Lung (tissue), 12 donors: ENCODE measurements around the gene SRPK3. TPM values are rescaled to one million over a fixed set of nuclear protein-coding genes. Genes with fewer than 3 reads are reported as not detected.

ENCODE experiments used
- ATAC-seq: fragments of 200-7000 bp; cut with Tn5 transposase; one replicate; pipeline ENCODE4 v1.9.1; 2020; ENCODE audit warnings: moderate number of reproducible peaks; ENCODE audit not compliant: insufficient read depth, low FRiP score
- DNase-seq, 3 donors: peaks; one replicate each; pipeline ENCODE4 v3.0.0-alpha.2; 2013 to 2017
- H3K27ac ChIP-seq, 2 donors: one replicate each; pipeline ENCODE4 v1.5.1; 2013; ENCODE audit warnings: mild to moderate bottlenecking in 2 of 2, moderate library complexity in 2 of 2, control low read depth in 1 of 2, inconsistent platforms in 1 of 2, low read depth in 1 of 2, low read length in 1 of 2
- H3K27me3 ChIP-seq, 3 donors: one replicate each; pipeline ENCODE4 v1.5.1; 2013; ENCODE audit warnings: low read length in 2 of 3; ENCODE audit not compliant: control insufficient read depth in 3 of 3, insufficient read depth in 3 of 3
- H3K36me3 ChIP-seq, 4 donors: one replicate each; pipeline ENCODE4 v1.5.1; 2013; ENCODE audit warnings: low read length in 4 of 4, mild to moderate bottlenecking in 1 of 4, moderate library complexity in 1 of 4; ENCODE audit not compliant: control insufficient read depth in 4 of 4, insufficient read depth in 4 of 4
- H3K4me1 ChIP-seq, 5 donors: one replicate each; pipeline ENCODE4 v1.5.1; 2013; ENCODE audit warnings: low read length in 5 of 5, mild to moderate bottlenecking in 2 of 5, moderate library complexity in 1 of 5; ENCODE audit not compliant: control insufficient read depth in 5 of 5, insufficient read depth in 5 of 5
- H3K4me3 ChIP-seq: one replicate; pipeline ENCODE4 v1.5.1; 2013; ENCODE audit warnings: mild to moderate bottlenecking, control low read depth, moderate library complexity
- H3K9ac ChIP-seq, 2 donors: one replicate each; pipeline ENCODE4 v1.5.1; 2013; ENCODE audit warnings: low read length in 2 of 2, control low read depth in 1 of 2; ENCODE audit not compliant: insufficient read depth in 1 of 2
- H3K9me3 ChIP-seq, 4 donors: one replicate each; pipeline ENCODE4 v1.5.1; 2013; ENCODE audit warnings: low read length in 3 of 4, mild to moderate bottlenecking in 1 of 4, moderate library complexity in 1 of 4; ENCODE audit not compliant: control insufficient read depth in 4 of 4, insufficient read depth in 3 of 4
- CTCF ChIP-seq: IDR thresholded peaks from 2 replicates; pipeline ENCODE4 v1.5.1; 2012; ENCODE audit warnings: mild to moderate bottlenecking; ENCODE audit errors: control extremely low read depth, extremely low read depth
- WGBS, 2 donors: extraction: QIAGEN DNeasy Blood & Tissue Kit; methylation state at CpG; one replicate each; pipeline ENCODE4 v1.1.7; 2013; 5-methylcytosine and 5-hydroxymethylcytosine counted together
- polyA plus RNA-seq, 2 donors: library from polyadenylated mRNA; stranded (reverse); fragments of 200-250 nt; gene quantifications; one replicate each; pipeline ENCODE4 v1.2.1, GENCODE V29; 2013
- total RNA-seq, 2 donors: library from RNA; depleted of rRNA in 1 of 2; stranded (reverse); fragments of >200 nt in 1 of 2; gene quantifications; one replicate each; pipeline ENCODE4 v1.2.1, GENCODE V29; 2014 to 2021
- donor health status: control.
- donor health status: control.
- donor health status: Bipolar disorder and iron deficiency.
- donor health status: healthy.
- donor health status: DM: yes; HTN: yes; CAD: no.

The SRPK3 gene
- total and polyA plus RNA-seq, 4 donors: 0.04 to 0.23 (median 0.15) TPM

GRCh38 chrX:153797415-153798015 is 16.7 kb downstream of the SRPK3 start:
- ATAC-seq (no peak), DNase-seq (no peak)
- H3K27ac ChIP-seq: no peak overlapping the region
- 91 to 93% methylated on average over 12 to 15 of the region's 15 CpGs for WGBS, 2 donors
- peaks cover 0 to 14% (median 8%) of the 10 kb centered on the region in 5 donors for H3K4me1 ChIP-seq
- no peak overlapping the region for H3K9ac ChIP-seq
- no peaks in the 10 kb centered on the region for H3K27me3 ChIP-seq
- peaks cover 0 to 53% (median 0%) of the 10 kb centered on the region in 4 donors for H3K9me3 ChIP-seq
- no peak for TF ChIP-seq CTCF
- H3K36me3 ChIP-seq: peaks cover 0 to 7% (median 4%) of the 10 kb centered on the region in 4 donors
- H3K4me3 ChIP-seq: no peak overlapping the region

- Histone ChIP-seq H3K9me3 (peaks cover 0 to 48% (median 0%) of the 10 kb centered on the region in 4 donors), H3K36me3 (peaks cover 0 to 7% (median 4%) of the 10 kb centered on the region in 4 donors), H3K9ac (no peak overlapping the region), H3K27me3 (no peaks in the 10 kb centered on the region), H3K4me3 (no peak overlapping the region), H3K4me1 (peaks cover 0 to 10% (median 2%) of the 10 kb centered on the region in 5 donors), H3K27ac (no peak overlapping the region)
- no peak for DNase-seq
- 93 to 98% methylated on average over 4 to 5 of the region's 5 CpGs for whole genome bisulfite sequencing, 2 donors
- no peak for TF ChIP-seq CTCF
- no peak for ATAC-seq
These were observed 18.5 kb downstream of the SRPK3 start for GRCh38 chrX:153799326-153799725.

GRCh38 chrX:153800177-153800722 is 19.4 kb downstream of the SRPK3 start:
- H3K9me3 ChIP-seq: peaks cover 0 to 41% (median 0%) of the 10 kb centered on the region in 4 donors
- H3K9ac ChIP-seq: no peak overlapping the region
- H3K4me1 ChIP-seq: peaks cover 0 to 8% (median 2%) of the 10 kb centered on the region in 5 donors
- 85 to 88% methylated on average over 14 to 16 of the region's 16 CpGs for WGBS, 2 donors
- no peak for TF ChIP-seq CTCF
- H3K4me3 ChIP-seq: no peak overlapping the region
- no peaks in the 10 kb centered on the region for H3K27me3 ChIP-seq
- DNase-seq (no peak), ATAC-seq (no peak)
- H3K27ac ChIP-seq: no peak overlapping the region
- H3K36me3 ChIP-seq: peaks cover 0 to 7% (median 4%) of the 10 kb centered on the region in 4 donors
